GM12892 (cell line): ENCODE measurements around the gene PDE4B.

Source experiments
- POLR2A ChIP-seq: IDR thresholded peaks from 2 replicates; pipeline ENCODE4 v1.6.1; 2011; ENCODE audit warnings: low read depth, low read length, control low read depth
- POLR2AphosphoS5 ChIP-seq: IDR thresholded peaks from 2 replicates; pipeline ENCODE4 v1.6.1; 2011; ENCODE audit warnings: low read depth, low read length, control low read depth
- TAF1 ChIP-seq: IDR thresholded peaks from 2 replicates; pipeline ENCODE4 v1.6.1; 2011; ENCODE audit warnings: low read depth, mild to moderate bottlenecking, control low read depth, low read length, borderline replicate concordance

DNA sequence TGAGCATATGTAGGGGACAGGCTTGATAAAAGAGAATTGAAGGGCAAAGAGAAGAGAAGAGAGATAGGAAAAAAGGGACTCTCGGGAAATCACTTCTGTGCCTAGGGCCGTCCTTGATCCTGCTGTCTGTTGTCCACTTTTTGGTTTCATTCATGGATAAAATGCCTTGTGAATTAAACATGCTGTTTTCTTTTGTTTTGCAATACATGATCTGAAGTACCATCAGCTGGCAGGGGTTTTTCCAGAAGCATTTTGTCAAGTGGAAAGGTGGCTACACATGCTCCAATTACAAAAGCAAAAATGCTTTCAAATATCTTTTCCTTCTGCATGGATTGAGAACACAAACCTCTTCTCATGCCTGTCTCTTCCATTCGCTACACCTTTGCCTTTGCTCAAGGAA is 361.7 kb downstream of the PDE4B start:
- TF ChIP-seq POLR2AphosphoS5 (no peak), TAF1 (no peak), POLR2A (no peak)
